Retinal pigment epithelial cell (primary cell): Measurements from ENCODE around the gene TREX2.

Experiments used
- DNase-seq: peaks from one replicate; pipeline ENCODE4 v3.0.0-alpha.2; 2010; ENCODE audit warnings: low read depth
- H3K4me3 ChIP-seq: 2 replicates; pipeline ENCODE4 v1.5.1; 2011; ENCODE audit warnings: mild to moderate bottlenecking, low read length, control low read depth, moderate library complexity
- TF ChIP-seq, protein P1 (sequence below): conservative IDR thresholded peaks from 2 replicates; pipeline ENCODE4 v1.5.1; 2011; ENCODE audit warnings: low read depth, low read length, control low read depth, inconsistent platforms

The TREX2 gene

GRCh38 chrX:153475751-153476281, 30.0 kb upstream of the TREX2 start:
- no peak overlapping the region for H3K4me3 ChIP-seq
- TF ChIP-seq, protein P1, sequence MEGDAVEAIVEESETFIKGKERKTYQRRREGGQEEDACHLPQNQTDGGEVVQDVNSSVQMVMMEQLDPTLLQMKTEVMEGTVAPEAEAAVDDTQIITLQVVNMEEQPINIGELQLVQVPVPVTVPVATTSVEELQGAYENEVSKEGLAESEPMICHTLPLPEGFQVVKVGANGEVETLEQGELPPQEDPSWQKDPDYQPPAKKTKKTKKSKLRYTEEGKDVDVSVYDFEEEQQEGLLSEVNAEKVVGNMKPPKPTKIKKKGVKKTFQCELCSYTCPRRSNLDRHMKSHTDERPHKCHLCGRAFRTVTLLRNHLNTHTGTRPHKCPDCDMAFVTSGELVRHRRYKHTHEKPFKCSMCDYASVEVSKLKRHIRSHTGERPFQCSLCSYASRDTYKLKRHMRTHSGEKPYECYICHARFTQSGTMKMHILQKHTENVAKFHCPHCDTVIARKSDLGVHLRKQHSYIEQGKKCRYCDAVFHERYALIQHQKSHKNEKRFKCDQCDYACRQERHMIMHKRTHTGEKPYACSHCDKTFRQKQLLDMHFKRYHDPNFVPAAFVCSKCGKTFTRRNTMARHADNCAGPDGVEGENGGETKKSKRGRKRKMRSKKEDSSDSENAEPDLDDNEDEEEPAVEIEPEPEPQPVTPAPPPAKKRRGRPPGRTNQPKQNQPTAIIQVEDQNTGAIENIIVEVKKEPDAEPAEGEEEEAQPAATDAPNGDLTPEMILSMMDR: no peak
- DNase-seq: no peak

- no peak for DNase-seq
- H3K4me3 ChIP-seq: no peak overlapping the region
- TF ChIP-seq, protein P1: no peak
Measured at GRCh38 chrX:153475271-153475670, 29.4 kb upstream of the TREX2 start.

DNA sequence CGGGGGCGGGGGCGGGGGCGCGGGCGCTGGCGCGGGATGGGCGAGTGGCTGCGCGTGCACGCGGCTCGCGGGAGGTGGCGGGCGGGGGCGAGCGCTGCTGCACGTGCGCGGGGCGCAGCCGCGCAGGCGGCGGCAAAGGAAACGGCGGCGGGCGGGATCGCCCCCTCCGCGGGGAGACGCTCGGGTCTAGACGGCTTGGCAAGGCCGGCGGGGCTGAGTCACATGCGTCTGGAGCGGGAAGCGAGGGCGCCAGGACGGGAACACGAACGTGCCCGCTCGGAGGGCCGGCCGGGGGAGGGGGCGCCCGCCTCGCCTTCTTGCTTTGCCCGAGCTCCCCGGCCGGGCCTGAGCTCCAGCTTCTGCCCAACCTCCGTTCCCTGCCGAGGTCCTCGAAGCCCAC, 28.9 kb upstream of the TREX2 start:
- no peak for DNase-seq
- TF ChIP-seq, protein P1: no peak
- no peak overlapping the region for H3K4me3 ChIP-seq

DNA sequence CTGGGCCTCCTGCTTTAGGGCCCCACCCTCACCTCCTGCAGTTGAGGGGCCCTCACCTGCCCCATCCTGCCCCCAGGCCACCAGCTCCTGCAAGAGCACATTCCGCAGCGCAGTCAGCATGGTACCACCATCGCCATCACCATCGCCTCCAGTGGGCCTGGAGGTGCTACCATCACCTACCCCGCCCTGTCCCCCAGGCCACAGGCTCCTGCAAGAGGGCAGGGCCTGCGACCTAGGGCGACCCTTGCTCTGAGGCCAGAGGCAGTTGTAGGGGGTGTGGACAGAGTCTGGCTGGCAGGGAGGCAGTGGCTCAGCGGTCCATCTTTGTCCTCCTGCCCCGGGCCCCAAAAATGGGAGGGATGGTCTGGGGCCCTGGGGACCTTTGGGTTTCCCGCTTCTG, 28.4 kb upstream of the TREX2 start:
- DNase-seq: no peak
- no peak overlapping the region for H3K4me3 ChIP-seq
- TF ChIP-seq, protein P1: no peak

GRCh38 chrX:153473126-153473525, 27.3 kb upstream of the TREX2 start:
- no peak overlapping the region for H3K4me3 ChIP-seq
- no peak for DNase-seq
- TF ChIP-seq, protein P1: no peak

- no peak for DNase-seq
- TF ChIP-seq, protein P1: no peak
- H3K4me3 ChIP-seq: no peak overlapping the region
Measured at GRCh38 chrX:153471663-153472280, 25.9 kb upstream of the TREX2 start.
